Astrocyte of the spinal cord (primary cell): ENCODE results near the gene PRADC1.

Source experiments
- DNase-seq: peaks from one replicate; pipeline ENCODE4 v3.0.0; 2011; ENCODE audit warnings: low read depth, low spot score
- H3K4me3 ChIP-seq: 2 replicates; pipeline ENCODE4 v1.5.1; 2011; ENCODE audit warnings: low read depth, mild to moderate bottlenecking, low read length, moderate library complexity
- in situ Hi-C: cut with HindIII; loops from 2 replicates; pipeline ENCODE4 v1.10.0; 2017; ENCODE audit warnings: low sequenced_read_pairs
- TF ChIP-seq, protein P1 (sequence below): IDR thresholded peaks from 2 replicates; pipeline ENCODE4 v1.5.1; 2012; ENCODE audit warnings: low read depth, mild to moderate bottlenecking, low read length, inconsistent platforms

The PRADC1 gene

DNA sequence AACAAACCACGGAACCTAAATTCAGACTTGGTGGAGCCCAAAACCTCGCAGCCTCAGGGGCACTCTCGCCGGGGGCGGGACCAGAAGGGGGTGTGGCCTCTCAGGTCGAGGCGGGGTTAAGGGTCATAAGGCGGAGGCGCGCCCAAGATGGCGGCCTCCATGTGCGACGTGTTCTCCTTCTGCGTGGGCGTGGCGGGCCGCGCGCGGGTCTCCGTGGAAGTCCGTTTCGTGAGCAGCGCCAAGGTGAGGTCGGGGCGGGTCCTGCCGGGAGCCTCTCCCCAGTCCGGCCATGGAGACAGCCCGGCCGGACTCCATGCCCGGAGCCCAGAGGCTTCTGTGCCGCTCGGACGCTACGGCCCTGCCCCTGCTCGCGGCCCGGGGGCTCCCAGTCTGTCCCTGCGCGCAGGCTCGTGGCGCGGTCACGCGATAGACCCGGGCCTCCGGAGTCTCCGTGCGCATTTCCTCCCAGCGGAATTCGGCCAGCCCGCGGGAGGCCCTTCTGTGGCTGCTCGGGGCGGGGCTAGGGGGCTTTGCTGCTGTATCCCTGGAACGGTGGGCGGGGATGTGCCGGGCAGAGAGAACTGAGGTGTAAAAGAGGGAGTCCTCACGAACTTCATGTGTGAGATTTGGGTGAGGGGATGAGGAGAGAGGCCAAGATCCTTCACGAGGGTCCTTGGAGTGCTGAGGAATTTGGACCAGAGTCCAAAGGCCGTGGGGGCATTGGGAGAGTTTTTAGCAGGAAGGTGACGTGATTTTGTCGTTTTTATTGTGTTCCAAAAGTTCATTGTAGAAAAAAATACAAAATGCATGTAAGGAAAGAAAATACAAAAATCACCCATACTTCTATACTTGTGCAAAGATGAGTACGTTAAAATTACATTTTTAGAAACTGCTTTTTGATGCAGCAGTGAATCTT, 18.7 kb downstream of the PRADC1 start, which contains the start of gene SMYD5:
Gene SMYD5 (plus strand): TSS at position 126 of the 916 bp plus-strand sequence. CDS start 22 bp downstream, at position 148.
- H3K4me3 ChIP-seq = peak within 1 kb of the TSS; percentile 73
- DNase-seq = peak; percentile 71
- TF ChIP-seq, protein P1, sequence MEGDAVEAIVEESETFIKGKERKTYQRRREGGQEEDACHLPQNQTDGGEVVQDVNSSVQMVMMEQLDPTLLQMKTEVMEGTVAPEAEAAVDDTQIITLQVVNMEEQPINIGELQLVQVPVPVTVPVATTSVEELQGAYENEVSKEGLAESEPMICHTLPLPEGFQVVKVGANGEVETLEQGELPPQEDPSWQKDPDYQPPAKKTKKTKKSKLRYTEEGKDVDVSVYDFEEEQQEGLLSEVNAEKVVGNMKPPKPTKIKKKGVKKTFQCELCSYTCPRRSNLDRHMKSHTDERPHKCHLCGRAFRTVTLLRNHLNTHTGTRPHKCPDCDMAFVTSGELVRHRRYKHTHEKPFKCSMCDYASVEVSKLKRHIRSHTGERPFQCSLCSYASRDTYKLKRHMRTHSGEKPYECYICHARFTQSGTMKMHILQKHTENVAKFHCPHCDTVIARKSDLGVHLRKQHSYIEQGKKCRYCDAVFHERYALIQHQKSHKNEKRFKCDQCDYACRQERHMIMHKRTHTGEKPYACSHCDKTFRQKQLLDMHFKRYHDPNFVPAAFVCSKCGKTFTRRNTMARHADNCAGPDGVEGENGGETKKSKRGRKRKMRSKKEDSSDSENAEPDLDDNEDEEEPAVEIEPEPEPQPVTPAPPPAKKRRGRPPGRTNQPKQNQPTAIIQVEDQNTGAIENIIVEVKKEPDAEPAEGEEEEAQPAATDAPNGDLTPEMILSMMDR = no peak
- in situ Hi-C loops = no loop called here

GRCh38 chr2:73212448-73213176, 20.4 kb downstream of the PRADC1 start:
- no peak overlapping the region for H3K4me3 ChIP-seq
- in situ Hi-C loops = no loop called here
- peak; percentile 80 for DNase-seq
- TF ChIP-seq, protein P1 = peak; percentile 97

DNA sequence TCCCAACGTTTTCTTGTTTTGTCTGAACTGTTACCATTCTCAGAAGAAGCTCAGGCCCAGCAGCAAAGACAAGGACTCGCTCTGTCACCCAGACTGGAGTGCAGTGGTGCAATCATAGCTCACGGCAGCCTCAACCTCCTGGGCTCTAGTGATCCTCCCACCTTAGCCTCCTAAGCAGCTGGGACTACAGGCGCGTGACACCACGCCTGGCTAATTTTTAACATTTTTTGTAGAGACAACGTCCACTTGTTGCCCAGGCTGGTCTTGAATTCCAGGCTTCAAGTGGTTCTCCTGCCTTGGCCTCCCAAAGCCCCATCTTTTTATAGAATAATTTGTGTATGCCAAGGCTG, 21.0 kb downstream of the PRADC1 start:
- no peak for DNase-seq
- TF ChIP-seq, protein P1 = no peak
- H3K4me3 ChIP-seq = no peak overlapping the region
- in situ Hi-C loops = no loop called here

DNA sequence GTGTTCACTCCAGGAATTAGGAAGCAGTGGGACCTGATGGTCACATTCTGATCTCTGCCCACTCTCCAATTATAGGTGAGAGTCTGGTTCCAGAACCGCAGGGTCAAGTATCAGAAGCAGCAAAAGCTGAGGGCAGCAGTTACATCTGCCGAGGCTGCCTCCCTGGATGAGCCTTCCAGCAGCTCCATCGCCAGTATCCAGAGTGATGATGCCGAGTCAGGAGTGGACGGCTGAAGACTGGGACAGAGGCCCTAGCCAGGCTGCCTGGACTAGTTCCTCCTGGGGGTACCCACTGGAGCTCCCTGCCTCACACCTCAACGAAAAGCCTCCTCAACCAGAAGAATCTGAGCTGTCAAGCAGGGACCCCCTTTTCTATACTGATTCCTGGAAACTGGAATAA, 22.3 kb downstream of the PRADC1 start:
- in situ Hi-C loops = no loop called here
- H3K4me3 ChIP-seq = no peak overlapping the region
- DNase-seq = no peak
- TF ChIP-seq, protein P1 = no peak

GRCh38 chr2:73210019-73210418, 23.0 kb downstream of the PRADC1 start:
- in situ Hi-C loops = no loop called here
- TF ChIP-seq, protein P1 = no peak
- DNase-seq = no peak
- H3K4me3 ChIP-seq = no peak overlapping the region

GRCh38 chr2:73208258-73208657, 24.8 kb downstream of the PRADC1 start:
- TF ChIP-seq, protein P1 = no peak
- H3K4me3 ChIP-seq = no peak overlapping the region
- in situ Hi-C loops = no loop called here
- no peak for DNase-seq
